Activated CD4-positive, alpha-beta T cell treated with anti-CD3 and anti-CD28 coated beads, Interleukin-2, Interleukin-4, amounts not matched to agents 100 ng/mL and 50 ng/mL, durations not matched to agents 16 hours and 8 hours (primary cell): Measurements from ENCODE around the gene SLC26A11.
"Not testable (repeated sequence)": the region's sequence is repeated elsewhere in the genome, so short reads cannot be mapped to it uniquely, and the experiment has no call there.

Experiments used
- DNase-seq: peaks from one replicate; pipeline ENCODE4 v3.0.0-alpha.2; 2020; ENCODE audit warnings: low spot score

SLC26A11 gene

DNA sequence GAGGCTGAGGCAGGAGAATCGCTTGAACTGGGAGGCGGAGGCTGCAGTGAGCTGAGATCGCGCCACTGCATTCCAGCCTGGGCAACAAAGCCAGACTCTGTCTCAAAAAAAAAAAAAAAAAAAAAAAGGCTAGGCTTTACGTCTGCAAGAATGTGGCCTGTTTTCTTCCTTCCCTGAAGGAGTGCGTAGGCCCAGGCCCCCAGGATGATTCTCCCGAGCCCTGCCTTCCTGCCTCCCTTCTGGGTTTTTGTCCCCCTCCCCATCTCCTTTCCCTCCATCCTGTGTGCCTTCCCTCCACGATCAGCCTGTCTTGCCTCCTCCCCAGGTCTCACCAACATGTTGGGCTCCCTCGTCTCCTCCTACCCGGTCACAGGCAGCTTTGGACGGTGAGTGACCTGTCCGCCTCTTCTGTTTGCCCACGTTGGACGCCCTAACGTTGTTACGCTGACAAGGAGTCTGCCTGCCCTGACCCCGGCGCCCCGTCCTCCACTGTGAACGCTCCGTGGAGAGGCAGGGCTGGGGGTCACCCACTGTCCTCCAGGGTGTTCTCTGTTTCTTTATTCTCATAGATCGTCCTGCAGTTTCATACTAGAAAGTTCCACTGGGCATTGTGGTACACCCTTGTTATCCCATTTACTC is 24.8 kb downstream of the SLC26A11 start:
- no peak for DNase-seq

DNA sequence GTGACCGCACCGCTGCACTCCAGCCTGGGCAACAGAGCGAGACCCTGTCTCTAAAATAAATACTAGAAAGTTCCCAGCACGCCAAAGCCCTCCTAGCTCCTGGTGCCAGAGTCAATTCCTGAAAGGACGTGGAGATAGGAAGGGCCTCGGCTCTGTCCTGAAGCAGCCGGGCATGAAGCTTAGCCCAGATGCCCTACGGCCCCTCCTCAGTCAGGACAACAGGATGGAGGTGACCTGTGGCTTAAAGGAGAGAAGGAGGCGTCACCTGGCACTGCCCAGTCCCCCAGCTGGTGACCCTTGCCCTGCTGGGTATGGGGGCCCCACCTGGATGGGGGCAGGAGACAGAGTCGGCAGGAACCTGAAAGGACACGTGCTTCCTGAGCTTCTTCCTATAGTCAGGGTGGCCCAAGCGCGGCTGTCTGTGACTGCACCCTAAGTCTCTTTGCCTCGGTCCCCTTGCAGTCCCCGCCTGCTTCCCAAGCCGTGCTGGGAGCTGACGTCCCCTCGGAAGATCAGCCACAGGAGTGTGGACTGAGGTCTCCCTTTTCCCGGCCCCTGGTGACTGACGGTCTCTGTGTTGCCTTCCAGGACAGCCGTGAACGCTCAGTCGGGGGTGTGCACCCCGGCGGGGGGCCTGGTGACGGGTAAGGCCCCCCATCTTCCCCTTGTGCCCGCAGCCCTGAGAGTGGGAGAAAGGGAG is 25.5 kb downstream of the SLC26A11 start:
- no peak for DNase-seq

DNA sequence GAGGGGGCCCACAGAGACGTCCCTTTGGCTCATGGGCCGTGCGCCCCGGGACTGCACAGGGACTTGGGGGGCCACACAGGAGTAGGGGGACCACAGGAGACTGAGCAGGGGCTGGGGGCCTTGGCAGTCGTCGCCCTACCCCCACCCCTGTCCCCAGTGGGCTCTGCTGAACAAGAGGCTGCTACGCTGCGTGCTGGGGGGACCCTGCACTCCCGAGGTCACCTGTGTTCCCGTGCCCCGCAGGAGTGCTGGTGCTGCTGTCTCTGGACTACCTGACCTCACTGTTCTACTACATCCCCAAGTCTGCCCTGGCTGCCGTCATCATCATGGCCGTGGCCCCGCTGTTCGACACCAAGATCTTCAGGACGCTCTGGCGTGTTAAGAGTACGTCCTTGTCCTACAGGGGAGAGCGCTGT is 26.0 kb downstream of the SLC26A11 start:
- DNase-seq = no peak

DNA sequence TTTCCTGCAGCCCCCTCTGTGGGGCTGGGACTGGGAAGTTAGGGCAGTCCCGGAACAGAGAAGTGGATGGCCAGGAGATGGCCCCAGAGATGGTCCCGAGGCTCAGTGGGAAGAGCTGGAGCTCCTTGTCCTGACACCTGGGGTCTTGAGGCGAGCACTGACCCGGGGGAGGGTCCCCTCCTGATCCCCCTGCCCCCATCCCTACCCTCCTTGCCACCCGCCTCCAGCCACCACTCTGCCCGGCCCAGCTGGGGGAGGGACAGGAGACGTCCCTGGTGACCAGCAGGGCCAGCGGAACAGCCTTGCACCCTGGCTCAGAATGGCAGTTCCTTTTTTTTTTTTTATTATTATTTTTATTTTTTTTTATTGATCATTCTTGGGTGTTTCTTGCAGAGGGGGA is 26.5 kb downstream of the SLC26A11 start:
- no peak for DNase-seq

DNA sequence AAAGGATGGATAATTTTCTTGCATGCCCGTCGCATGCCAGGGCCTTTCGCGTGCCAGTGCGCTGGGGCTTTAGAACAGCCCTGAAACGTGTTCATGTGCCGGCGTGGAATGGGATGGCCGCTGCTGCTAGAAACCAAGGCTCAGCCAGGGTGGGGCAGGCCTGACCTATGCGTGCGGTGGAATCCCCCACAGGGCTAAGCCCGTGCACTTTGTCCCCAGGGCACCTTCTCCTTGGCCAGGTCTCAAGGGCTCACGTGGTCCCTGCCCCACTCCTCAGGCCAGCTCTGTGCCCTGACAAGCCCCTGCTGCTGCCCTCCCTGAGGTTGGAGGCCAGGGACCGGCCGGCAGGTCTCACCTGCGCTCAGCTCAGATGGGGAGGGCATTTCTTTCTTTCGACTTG is 27.3 kb downstream of the SLC26A11 start:
- DNase-seq = no peak

DNA sequence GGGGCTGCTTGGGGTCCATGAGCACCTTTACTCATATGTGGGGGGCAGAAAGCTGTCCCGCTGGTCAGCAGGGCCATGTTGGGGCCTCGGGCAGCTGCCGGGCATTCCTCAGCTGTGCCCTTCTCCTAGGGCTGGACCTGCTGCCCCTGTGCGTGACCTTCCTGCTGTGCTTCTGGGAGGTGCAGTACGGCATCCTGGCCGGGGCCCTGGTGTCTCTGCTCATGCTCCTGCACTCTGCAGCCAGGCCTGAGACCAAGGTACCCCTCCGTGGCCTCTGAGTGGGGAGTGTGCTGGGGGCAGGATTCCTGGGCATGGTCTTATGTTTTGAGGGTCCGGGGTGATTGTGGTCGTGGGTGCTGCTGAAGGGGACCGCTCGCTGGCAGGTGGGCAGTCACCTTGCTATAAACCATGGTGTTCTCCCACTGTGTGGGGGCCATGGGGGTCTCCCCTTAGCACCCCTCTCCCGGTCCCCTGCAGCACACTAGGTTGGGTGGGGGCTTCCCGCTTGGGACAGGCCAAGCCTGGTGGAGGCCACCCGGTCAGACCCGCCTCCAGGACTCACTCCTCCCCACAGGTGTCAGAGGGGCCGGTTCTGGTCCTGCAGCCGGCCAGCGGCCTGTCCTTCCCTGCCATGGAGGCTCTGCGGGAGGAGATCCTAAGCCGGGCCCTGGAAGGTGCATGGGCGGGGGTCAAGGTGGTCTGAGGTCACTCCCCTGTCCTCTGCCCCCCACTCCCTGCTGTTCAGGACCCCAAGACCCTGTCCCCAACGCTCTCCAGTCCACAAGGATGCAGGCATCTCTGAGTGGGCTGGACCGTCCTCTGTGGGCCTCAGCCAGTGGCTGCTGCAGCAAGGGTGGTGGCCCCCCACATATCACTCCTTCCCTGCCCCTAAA is 28.0 kb downstream of the SLC26A11 start:
- DNase-seq = no peak

DNA sequence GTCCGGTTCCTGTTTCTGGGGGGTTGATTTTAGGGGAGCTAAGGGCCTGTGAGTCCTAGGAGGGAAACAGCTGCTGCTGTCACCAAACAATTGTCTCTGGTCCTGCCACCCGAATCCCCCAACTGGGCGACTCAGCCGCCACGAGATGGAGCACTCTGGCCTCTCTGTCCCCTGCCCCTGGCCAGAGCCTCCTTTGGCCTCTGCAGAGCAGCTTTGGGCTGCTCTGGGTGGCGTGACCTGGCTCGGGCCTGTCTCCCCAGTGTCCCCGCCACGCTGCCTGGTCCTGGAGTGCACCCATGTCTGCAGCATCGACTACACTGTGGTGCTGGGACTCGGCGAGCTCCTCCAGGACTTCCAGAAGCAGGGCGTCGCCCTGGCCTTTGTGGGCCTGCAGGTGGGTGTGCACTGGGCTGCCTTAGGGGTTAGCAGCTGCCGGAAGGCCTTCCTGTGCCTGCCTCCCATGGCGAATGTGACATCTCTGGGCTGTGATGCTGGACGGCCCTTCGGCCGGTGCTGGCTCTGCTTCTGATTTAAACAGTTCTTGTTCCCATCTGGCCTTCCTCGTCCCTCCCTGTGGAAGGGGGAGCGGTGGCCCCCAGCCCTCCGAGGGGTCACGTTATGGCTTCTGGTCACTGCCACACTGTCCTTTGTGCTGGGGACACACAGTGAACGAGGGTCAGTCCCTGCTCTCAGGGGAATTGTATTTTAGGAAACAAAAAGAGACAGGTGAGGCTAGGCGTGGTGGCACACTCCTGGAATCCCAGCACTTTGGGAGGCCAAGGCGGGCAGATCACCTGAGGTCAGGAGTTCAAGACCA is 28.9 kb downstream of the SLC26A11 start:
- no peak for DNase-seq

DNA sequence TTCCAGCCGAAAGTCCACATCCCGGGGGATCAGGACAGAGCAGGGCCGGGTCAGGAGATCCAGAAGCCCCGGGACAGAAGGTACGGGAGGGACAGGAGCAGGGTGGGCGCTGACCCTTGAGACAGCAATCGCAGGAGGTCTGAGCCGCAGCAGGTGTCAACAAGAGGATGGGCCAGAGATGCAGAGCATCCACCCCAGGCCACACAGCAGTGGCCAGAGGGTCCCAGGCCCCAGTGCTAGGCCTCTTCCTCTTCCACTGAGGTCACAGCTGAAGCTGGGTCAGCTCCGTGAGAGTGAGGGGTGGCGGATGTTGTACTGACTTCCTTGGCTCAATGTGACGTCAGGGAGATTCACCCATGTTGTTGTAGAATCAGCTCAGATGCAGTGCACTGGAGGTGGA is 31.7 kb downstream of the SLC26A11 start:
- DNase-seq = no peak

DNA sequence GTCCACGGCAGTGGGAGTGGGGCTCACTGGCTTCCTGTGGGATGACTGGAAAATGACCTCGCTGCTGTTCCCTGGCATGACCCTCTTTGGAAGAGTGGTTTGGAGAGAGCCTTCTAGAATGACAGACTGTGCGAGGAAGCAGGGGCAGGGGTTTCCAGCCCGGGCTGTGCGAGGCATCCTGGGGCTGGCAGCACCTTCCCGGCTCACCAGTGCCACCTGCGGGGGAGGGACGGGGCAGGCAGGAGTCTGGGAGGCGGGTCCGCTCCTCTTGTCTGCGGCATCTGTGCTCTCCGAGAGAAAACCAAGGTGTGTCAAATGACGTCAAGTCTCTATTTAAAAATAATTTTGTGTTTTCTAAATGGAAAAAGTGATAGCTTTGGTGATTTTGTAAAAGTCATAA is 32.6 kb downstream of the SLC26A11 start:
- peak; percentile 89 for DNase-seq

DNA sequence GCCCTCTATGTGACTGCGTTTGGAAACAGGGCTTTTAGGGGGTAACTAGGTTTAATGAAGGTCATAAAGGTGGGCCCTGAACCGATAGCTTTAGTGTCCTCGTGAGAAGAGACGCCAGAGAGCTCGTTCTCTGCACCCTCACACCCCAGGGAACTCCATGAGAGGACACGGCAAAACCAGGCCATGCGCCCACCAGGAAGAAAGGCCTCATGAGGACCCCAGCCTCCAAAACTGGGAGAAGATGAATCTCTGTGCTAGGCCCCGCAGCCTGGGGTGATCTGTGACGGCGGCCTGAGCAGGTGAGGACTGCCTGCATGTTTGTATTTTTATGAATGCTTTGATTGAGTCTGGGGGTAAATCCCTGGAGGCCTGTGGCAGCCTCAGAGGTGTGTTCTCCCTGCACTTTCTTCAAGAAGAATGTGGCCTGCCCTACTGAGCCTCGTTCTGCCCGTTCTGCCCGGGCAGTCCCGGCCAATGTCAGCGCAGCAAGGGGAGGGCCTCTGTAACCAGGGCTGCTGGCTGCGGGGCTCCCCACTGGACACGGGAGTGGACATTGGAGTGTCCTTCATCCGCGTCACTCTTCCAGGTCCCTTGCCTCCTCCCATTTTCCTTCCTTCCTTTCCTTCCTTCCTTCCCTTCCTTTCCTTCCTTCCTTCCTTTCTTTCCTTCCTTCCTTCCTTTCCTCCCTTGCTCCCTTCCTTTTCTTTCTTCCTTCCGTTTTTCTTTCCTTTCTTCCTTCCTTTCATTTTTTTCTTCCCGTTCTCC is 33.6 kb downstream of the SLC26A11 start:
- no peak for DNase-seq

DNA sequence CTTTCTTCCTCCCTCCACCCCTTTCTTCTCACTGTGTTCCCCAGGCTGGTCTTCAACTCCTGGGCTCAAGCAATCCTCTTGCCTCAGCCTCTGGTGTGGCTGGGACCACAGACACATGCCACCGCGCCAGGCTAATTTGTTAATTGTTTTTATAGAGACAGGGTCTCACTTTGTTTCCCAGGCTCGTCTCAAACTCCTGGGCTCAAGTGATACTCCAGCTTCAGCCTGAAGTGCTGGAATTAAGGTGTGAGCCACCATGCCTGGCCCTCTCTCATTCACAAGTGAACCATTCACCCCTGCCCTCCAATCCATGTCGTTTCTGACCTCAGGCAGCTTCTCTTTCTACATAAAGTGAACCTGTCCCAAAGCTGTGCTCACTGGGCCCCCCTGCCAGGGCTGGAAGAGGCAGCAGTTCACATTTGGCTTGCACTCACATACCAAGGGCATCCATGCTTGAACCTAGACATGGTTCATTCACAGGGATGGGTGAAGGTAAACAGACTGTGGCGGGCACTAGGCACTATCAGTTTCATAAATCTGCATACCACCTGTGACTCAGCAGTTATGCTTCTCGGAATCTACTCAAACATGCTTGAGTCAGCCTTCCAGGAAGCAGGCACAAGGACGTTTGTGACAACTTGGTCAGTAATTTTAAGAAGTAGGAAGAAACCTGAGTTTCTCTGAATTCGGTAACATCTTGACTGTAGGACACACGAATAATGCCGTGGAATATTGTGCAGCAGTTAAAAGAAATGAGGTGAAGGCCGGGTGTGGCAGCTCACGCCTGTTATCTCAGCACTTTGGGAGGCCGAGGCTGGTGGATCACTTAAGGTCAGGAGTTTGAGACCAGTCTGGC is 34.4 kb downstream of the SLC26A11 start:
- DNase-seq = peak; percentile 96

DNA sequence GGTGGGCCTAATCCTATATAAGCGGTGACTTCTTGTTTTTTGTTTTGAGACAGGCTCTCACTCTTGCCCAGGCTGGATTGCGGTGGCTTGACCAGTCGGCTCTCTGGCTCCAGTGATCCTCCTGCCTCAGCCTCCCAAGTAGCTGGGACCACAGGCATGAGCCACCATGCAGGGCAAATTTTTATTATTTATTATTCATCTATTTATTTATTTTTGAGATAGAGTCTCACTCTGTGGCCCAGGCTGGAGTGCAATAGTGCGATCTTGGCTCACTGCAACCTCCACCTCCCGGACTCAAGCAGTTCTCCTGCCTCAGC is 35.8 kb downstream of the SLC26A11 start:
- no peak for DNase-seq

DNA sequence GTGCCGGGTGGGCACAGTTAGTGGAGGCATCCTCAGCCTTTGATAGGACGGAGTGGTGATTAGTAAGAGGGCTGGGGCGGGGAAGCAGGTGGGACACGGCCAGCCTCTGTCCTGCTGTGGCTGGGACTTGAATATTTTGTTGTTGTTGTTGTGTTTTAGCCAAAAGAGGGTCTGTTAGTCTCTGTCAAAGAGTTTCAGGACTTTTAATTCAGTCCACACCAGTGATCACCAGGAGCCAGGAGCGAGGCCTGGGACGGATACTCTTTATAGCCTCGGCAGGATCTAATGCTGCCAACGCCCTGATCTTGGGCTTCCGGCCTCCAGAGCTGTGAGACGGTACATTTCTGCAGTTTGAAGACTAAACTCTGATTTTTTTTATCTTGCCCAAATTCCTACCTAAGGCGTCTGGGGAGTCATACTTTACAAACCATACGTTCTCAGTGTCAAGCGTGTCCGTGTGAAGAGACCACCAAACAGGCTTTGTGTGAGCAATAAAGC is 37.5 kb downstream of the SLC26A11 start:
- no peak for DNase-seq

DNA sequence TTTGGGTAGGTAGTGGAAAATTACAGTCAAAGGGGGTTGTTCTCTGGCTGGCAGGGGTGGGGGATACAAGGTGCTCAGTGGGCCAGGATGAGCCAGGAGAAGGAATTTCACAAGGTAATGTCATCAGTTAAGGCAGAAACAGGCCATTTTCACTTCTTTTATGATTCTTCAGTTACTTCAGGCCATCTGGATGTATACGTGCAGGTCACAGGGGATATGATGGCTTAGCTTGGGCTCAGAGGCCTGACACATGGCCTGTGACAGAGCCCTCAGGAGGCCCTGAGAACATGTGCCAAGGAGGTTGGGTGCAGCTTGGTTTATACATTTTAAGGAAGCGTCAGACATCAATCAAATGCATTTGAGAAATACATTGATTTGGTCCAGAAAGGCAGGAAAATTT is 38.1 kb downstream of the SLC26A11 start:
- not testable (repeated sequence) for DNase-seq

DNA sequence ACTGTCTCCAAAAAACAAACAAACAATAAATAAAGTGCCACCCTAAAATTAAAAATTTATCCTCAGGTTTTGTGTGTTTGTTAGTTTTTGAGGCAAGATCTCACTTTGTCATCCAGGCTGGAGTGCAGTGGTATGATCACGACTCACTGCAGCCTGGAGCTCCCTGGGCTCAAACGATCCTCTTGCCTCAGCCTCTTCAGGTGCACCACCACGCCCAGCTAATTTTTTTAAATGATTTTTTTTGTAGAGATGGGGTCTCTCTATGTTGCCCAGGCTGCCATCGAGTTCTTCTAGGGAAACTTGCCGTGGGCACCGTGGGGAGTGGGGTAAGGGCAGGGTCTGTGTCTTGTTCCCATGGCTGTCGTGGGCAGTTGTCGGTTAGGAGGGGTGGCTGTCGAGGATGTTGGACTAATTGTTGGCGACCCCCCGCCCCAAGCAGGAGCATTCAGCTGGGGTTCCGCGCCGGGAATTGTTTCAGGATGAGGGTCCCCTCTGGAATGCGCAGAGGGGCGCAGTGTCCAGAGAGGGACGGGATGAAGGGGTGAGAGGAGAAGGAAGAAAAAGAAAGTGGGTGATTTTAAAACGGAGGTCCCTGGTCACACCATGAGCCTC is 39.3 kb downstream of the SLC26A11 start:
- DNase-seq = no peak

DNA sequence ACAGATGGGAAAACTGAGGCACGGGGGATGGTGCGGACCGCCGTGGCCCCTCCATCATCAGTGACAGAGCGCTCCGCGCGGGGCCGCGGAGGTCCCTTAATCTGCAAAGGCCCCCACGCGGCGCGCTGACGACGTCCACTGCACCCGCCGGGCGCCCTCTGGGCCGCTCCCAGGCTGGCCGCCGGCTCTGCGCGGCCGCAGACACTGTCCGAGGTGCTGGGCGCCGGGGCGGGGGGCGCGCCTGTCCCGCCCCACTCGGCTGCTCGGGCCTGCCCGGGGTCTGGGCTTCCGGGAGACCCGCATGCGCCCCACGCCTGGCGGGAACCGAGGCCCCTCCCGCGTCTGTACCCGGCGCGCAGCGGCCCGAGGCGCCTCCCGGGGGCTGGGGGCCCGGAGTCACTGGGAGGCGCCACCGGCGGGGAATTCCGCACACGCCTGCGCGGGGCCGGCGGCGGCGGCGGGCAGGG is 39.9 kb downstream of the SLC26A11 start:
- DNase-seq = peak; percentile 80

DNA sequence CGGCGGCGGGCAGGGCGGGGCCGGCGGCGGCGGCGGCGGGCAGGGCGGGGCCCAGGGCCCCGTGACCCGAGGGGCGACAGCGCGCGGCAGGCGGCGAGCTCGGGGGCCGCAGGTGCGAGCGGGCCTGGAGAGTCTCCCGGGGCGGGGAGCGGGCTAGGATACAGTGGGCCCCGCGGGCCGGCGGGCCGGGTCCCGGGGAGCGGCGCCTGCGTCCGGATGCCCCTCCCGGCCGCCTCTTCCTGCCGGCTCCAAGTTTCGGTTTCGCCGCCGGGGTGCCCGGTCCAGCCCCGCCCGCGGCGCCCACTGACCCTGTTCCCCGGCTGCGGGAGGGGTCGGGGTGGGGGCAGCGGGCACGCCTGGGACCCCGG is 40.5 kb downstream of the SLC26A11 start, which contains the start of gene RNF213:
RNF213 (plus strand) TSS at position 62 of the 368 bp plus-strand sequence. CDS start 2,830 bp downstream, outside the sequence.
- peak; percentile 50 for DNase-seq

DNA sequence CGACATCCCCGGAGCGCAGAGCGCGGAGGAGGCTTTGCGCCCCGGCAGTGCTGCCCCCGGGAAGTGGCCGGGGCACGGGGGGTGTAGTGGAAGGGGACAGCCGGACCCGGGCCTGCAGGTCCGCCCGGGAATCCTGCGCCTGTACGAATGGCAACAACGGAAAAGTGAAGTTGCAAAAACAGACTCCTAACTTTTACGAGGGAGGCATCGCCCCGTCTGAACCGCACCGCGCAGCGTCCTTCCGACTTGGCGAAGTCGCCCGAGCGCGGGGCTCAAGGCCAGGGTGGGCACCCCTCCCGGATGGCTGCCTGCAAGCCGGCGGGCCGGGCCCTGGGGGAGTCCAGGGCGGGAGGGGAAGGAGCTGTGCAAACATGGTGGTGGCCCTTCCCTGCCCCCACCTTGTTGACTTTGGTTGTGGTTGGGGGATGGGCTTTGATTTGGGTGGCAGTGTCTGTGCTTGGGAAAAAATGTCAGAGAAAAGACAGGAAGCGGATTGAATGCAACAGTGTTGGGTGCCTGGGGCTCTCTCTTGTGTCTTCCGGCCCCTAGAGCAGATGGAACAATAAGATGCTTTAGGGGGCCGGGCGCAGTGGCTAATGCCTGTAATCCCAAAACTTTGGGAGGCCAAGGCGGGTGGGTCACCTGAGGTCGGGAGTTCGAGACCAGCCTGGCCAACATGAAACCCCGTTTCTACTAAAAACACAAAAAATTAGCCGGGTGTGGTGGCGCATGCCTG is 41.1 kb downstream of the SLC26A11 start:
- DNase-seq = peak; percentile 85

DNA sequence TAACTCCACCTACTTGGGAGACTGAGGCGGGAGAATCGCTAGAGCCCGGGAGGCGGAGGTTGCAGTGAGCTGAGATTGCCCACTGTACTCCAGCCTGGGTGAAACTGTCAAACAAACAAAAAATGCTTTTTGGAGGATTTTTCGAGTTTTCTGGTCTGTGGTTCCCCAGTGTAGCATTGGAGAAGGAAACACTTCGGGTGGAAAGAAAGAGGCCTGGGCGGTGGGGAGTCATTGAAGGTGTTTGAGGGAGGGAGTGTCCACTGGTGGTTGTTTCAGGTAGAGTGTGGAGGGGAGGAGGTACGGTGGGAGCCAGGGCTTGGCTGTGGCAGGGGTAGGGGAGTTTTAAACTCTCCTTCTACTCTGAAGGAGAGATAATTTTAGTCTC is 41.7 kb downstream of the SLC26A11 start:
- DNase-seq = no peak
